ENCODE data around the gene RCAN2.

DNA sequence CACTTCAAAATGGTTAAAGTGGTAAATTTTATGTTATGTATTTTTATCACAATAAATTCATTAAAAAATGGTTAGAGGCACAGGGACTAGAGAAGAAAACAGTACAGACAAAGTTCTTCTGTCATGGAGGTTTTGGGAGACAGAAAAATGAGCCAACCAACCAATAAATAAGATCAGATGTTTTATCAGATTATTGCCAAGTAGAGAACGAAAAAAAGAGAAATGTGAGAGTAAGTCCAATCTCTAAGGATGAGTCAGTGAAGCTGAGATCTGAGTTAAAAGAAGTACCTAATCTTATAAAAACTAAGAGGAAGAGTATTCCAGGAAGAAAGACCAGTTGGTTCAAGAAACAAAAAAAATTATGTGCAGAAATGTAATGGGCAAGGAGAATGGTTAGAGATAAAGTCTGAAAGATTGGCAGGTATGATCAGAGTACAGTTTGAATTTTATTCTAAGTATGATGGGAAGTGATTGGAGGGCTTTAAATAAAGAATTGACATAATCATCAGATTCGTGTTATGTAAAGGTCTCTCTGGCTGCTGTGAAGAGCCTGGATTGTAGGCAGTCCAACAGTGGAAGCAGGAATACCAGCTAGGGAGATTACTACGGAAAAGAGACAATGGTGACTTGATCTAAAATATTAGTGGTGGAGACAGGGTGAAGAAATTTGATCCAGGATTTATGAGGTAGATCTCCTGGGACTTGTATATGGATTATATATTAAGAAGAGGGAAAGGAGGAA lies 79.6 kb downstream of the RCAN2 start:
- TF ChIP-seq CTCF (IDR thresholded peaks at IDR 0.05; ENCODE audit: extremely low read depth in 1 of 2, insufficient read depth in 1 of 2, low read depth in 1 of 2, low read length in 2 of 2) (no peak), EZH2 (IDR thresholded peaks at IDR 0.05; ENCODE audit: borderline replicate concordance, low read depth, low read length, severe bottlenecking) (no peak), POLR2A (IDR thresholded peaks at IDR 0.05; ENCODE audit: low read depth, low read length) (no peak), JUN (IDR thresholded peaks at IDR 0.05; ENCODE audit: borderline replicate concordance, insufficient read depth, insufficient read length, low read depth) (no peak)
